H1 (cell line): ENCODE data around the gene DUOX1. TPM values are rescaled to one million over a fixed set of nuclear protein-coding genes. Genes with fewer than 3 reads are reported as not detected.
A peak's percentile ranks its signal among the peaks of the same experiment; 100 is the strongest.

Experiments
- CTCF ChIA-PET: fragments of 300-600 bp; sonication (Branson Sonifier 250); formaldehyde crosslinking; loops from one replicate; lab custom pipeline; 2021; ENCODE audit not compliant: partially characterized antibody; lab: Charles Lee
- POLR2A ChIA-PET: fragments of 300-600 bp; sonication (Branson Sonifier 250); formaldehyde crosslinking; loops from one replicate; lab custom pipeline; 2021; ENCODE audit warnings: inconsistent platforms; ENCODE audit not compliant: partially characterized antibody; lab: Charles Lee
- DNase-seq, 2 experiments: peaks; one replicate each; pipeline versions ENCODE4 v3.0.0 to v3.0.0-alpha.2; 2010 to 2022; ENCODE audit warnings: low spot score in 2 of 2, low read depth in 1 of 2, mixed read lengths in 1 of 2
- FAIRE-seq: peaks from 2 replicates; lab custom pipeline; 2011; peaks lifted over from hg19 to GRCh38; lab: Jason Lieb, UNC
- H2AFZ ChIP-seq: 2 replicates; pipeline ENCODE4 v1.8.1; 2012; ENCODE audit warnings: low read length, inconsistent platforms
- H2AK5ac ChIP-seq: 2 replicates; pipeline ENCODE4 v1.6.1; 2013; ENCODE audit warnings: low read depth, low read length
- H2BK120ac ChIP-seq: replicated peaks from 2 replicates; pipeline ENCODE3; 2013; ENCODE audit warnings: low read depth, low read length, inconsistent platforms
- H2BK12ac ChIP-seq: 2 replicates; pipeline ENCODE4 v1.6.1; 2013; ENCODE audit warnings: low read depth, low read length
- H2BK15ac ChIP-seq: 2 replicates; pipeline ENCODE4 v1.6.1; 2013; ENCODE audit warnings: low read length
- H2BK20ac ChIP-seq: 2 replicates; pipeline ENCODE4 v1.6.1; 2013; ENCODE audit warnings: low read length
- H2BK5ac ChIP-seq: 2 replicates; pipeline ENCODE4 v1.6.1; 2013; ENCODE audit warnings: low read depth, low read length
- H3K14ac ChIP-seq: 2 replicates; pipeline ENCODE4 v1.6.1; 2013; ENCODE audit warnings: inconsistent platforms; ENCODE audit not compliant: insufficient read length
- H3K18ac ChIP-seq: 2 replicates; pipeline ENCODE4 v1.6.1; 2013; ENCODE audit warnings: low read length; ENCODE audit errors: extremely low read depth
- H3K23ac ChIP-seq: 2 replicates; pipeline ENCODE4 v1.6.1; 2013; ENCODE audit warnings: inconsistent platforms; ENCODE audit not compliant: insufficient read length
- H3K23me2 ChIP-seq: 2 replicates; pipeline ENCODE4 v1.6.1; 2013; ENCODE audit warnings: low read depth, low read length
- H3K27ac ChIP-seq: 2 replicates; pipeline ENCODE4 v1.6.1; 2011; ENCODE audit warnings: low read depth, low read length, inconsistent platforms
- H3K27me3 ChIP-seq, 4 experiments: replicated peaks in 1 of 4; 1 replicate in 1 of 4; 2 replicates in 3 of 4; pipeline versions ENCODE4 v1.6.1 to v1.8.1; 2011 to 2013; ENCODE audit warnings: low read length in 3 of 4, mild to moderate bottlenecking in 3 of 4, inconsistent platforms in 2 of 4, mixed read lengths in 2 of 4, moderate library complexity in 1 of 4; ENCODE audit not compliant: control insufficient read depth in 3 of 4, insufficient read depth in 3 of 4; ENCODE audit errors: extremely low read depth in 1 of 4
- H3K36me3 ChIP-seq, 4 experiments: 2 replicates each; pipeline versions ENCODE4 v1.6.1 to v1.8.1; 2011 to 2013; ENCODE audit warnings: mild to moderate bottlenecking in 4 of 4, low read length in 3 of 4, moderate library complexity in 2 of 4, control low read depth in 1 of 4, inconsistent platforms in 1 of 4; ENCODE audit not compliant: insufficient read depth in 4 of 4, control insufficient read depth in 2 of 4
- H3K4ac ChIP-seq: replicated peaks from 2 replicates; pipeline ENCODE3; 2013; ENCODE audit warnings: low read length, low read depth, mixed read lengths, inconsistent platforms; ENCODE audit not compliant: insufficient read length
- H3K4me1 ChIP-seq, 4 experiments: replicated peaks in 1 of 4; 1 replicate in 1 of 4; 2 replicates in 3 of 4; pipeline versions ENCODE4 v1.6.1 to v1.8.1; 2011 to 2013; ENCODE audit warnings: low read length in 3 of 4, inconsistent platforms in 2 of 4, mixed read lengths in 1 of 4; ENCODE audit not compliant: insufficient read depth in 4 of 4, control insufficient read depth in 3 of 4
- H3K4me2 ChIP-seq, 2 experiments: 2 replicates each; pipeline versions ENCODE4 v1.6.1 to v1.8.1; 2011 to 2013; ENCODE audit warnings: low read depth in 2 of 2, low read length in 2 of 2, control low read depth in 1 of 2, inconsistent platforms in 1 of 2, mild to moderate bottlenecking in 1 of 2; ENCODE audit not compliant: insufficient read depth in 1 of 2
- H3K4me3 ChIP-seq, 4 experiments: fragments of 200-600, 300-600 bp in 1 of 4; sonication (generic), shearing (Covaris generic), sonication (Bioruptor Twin) in 1 of 4; 2 replicates each; pipeline versions ENCODE4 v1.5.1 to v1.8.1; 2011 to 2016; ENCODE audit warnings: low read length in 4 of 4, low read depth in 3 of 4, control low read depth in 2 of 4, inconsistent platforms in 2 of 4, mild to moderate bottlenecking in 2 of 4, mixed read lengths in 1 of 4, moderate library complexity in 1 of 4; ENCODE audit not compliant: insufficient read depth in 2 of 4; ENCODE audit errors: extremely low read depth in 1 of 4
- H3K56ac ChIP-seq: replicated peaks from 2 replicates; pipeline ENCODE3; 2013; ENCODE audit warnings: low read depth, mild to moderate bottlenecking, mixed read lengths, low read length, inconsistent platforms; ENCODE audit not compliant: insufficient read length
- H3K79me1 ChIP-seq: 2 replicates; pipeline ENCODE4 v1.6.1; 2013; ENCODE audit warnings: low read depth, low read length, control low read depth
- H3K79me2 ChIP-seq, 2 experiments: 2 replicates each; pipeline versions ENCODE4 v1.6.1 to v1.8.1; 2012 to 2013; ENCODE audit warnings: low read length in 2 of 2, mild to moderate bottlenecking in 2 of 2, inconsistent platforms in 1 of 2; ENCODE audit not compliant: insufficient read depth in 2 of 2, control insufficient read depth in 1 of 2
- H3K9ac ChIP-seq, 4 experiments: replicated peaks in 1 of 4; 1 replicate in 1 of 4; 2 replicates in 3 of 4; pipeline versions ENCODE4 v1.6.1 to v1.8.1; 2011 to 2013; ENCODE audit warnings: low read depth in 3 of 4, low read length in 3 of 4, control low read depth in 2 of 4, mild to moderate bottlenecking in 2 of 4, moderate library complexity in 2 of 4, inconsistent platforms in 1 of 4; ENCODE audit errors: extremely low read depth in 1 of 4
- H3K9me3 ChIP-seq, 2 experiments: 2 replicates each; pipeline versions ENCODE4 v1.6.1 to v1.8.1; 2012 to 2013; ENCODE audit warnings: mild to moderate bottlenecking in 2 of 2, moderate library complexity in 2 of 2, control low read depth in 1 of 2, inconsistent platforms in 1 of 2, low read depth in 1 of 2, low read length in 1 of 2, mixed read lengths in 1 of 2; ENCODE audit not compliant: insufficient read depth in 2 of 2
- H4K20me1 ChIP-seq, 2 experiments: replicated peaks in 1 of 2; 2 replicates each; pipeline versions ENCODE3 to v1.8.1; 2011 to 2013; ENCODE audit warnings: inconsistent platforms in 2 of 2, low read length in 2 of 2, mild to moderate bottlenecking in 1 of 2; ENCODE audit not compliant: insufficient read depth in 2 of 2, control insufficient read depth in 1 of 2
- H4K5ac ChIP-seq: 2 replicates; pipeline ENCODE4 v1.6.1; 2013; ENCODE audit warnings: low read length, low read depth, mixed read lengths, inconsistent platforms; ENCODE audit not compliant: insufficient read length
- H4K8ac ChIP-seq: 2 replicates; pipeline ENCODE4 v1.8.0; 2013; ENCODE audit warnings: mild to moderate bottlenecking, moderate library complexity, low read length, inconsistent platforms; ENCODE audit not compliant: insufficient read depth; ENCODE audit errors: extremely low read depth
- H4K91ac ChIP-seq: replicated peaks from 2 replicates; pipeline ENCODE3; 2013; ENCODE audit warnings: low read length, mixed read lengths, inconsistent platforms; ENCODE audit not compliant: insufficient read length
- CBX5 ChIP-seq: fragments of 300-800, 300-1000 bp; sonication (generic); IDR thresholded peaks from 2 replicates; pipeline ENCODE4 v1.7.1; 2016; ENCODE audit warnings: antibody characterized with exemption, low read length, low read depth
- CBX8 ChIP-seq: fragments of 300-800, 300-1000 bp; sonication (generic); IDR thresholded peaks from 2 replicates; pipeline ENCODE4 v1.7.1; 2016; ENCODE audit warnings: low read depth, low read length, borderline replicate concordance
- CHD2 ChIP-seq: IDR thresholded peaks from 2 replicates; pipeline ENCODE4 v1.6.1; 2012; ENCODE audit warnings: low read length, improper control_type of control experiment
- CREB1 ChIP-seq: IDR thresholded peaks from 2 replicates; pipeline ENCODE4 v1.6.1; 2012; ENCODE audit warnings: inconsistent platforms
- JUND ChIP-seq: IDR thresholded peaks from 2 replicates; pipeline ENCODE4 v1.6.1; 2011; ENCODE audit warnings: mild to moderate bottlenecking, improper control_type of control experiment, low read length
- KDM4A ChIP-seq: IDR thresholded peaks from one replicate; pipeline ENCODE4 v1.7.1; 2012; ENCODE audit warnings: low read depth, mild to moderate bottlenecking, moderate library complexity, low read length, inconsistent platforms; ENCODE audit not compliant: severe bottlenecking
- KDM5A ChIP-seq: fragments of 200-600 bp; IDR thresholded peaks from 2 replicates; pipeline ENCODE4 v1.7.1; 2012; ENCODE audit warnings: mild to moderate bottlenecking, low read length, inconsistent platforms, mixed read lengths
- NANOG ChIP-seq: IDR thresholded peaks from 2 replicates; pipeline ENCODE4 v1.6.1; 2011; ENCODE audit warnings: low read length, low read depth, mild to moderate bottlenecking, inconsistent platforms; ENCODE audit not compliant: insufficient read depth, poor library complexity, severe bottlenecking
- RBBP5 ChIP-seq: IDR thresholded peaks from 2 replicates; pipeline ENCODE4 v1.7.1; 2012; ENCODE audit warnings: low read depth, mild to moderate bottlenecking, inconsistent platforms, low read length, moderate library complexity, borderline replicate concordance
- SIRT6 ChIP-seq: IDR thresholded peaks from one replicate; pipeline ENCODE4 v1.7.1; 2012; ENCODE audit warnings: low read length, inconsistent platforms
- SRF ChIP-seq: IDR thresholded peaks from 2 replicates; pipeline ENCODE4 v1.6.1; 2011; ENCODE audit warnings: mild to moderate bottlenecking, low read depth, low read length, moderate library complexity
- SUZ12 ChIP-seq: fragments of 200-600 bp; sonication (generic); IDR thresholded peaks from 2 replicates; pipeline ENCODE4 v1.6.1; 2012; ENCODE audit warnings: mild to moderate bottlenecking, inconsistent platforms, low read length, moderate library complexity, mixed read lengths
- WGBS, 2 experiments: shearing (Covaris generic) in 1 of 2; methylation state at CpG; one replicate each; pipeline versions ENCODE4 v1.1.6 to v1.1.7; 2013 to 2015; ENCODE audit warnings: low lambda C conversion rate in 2 of 2, mixed read lengths in 2 of 2, inconsistent platforms in 1 of 2, low coverage in 1 of 2, missing lambda C conversion rate in 1 of 2; ENCODE audit not compliant: insufficient replicate concordance in 2 of 2, insufficient coverage in 1 of 2, insufficient read length in 1 of 2; ENCODE audit errors: extremely low coverage in 1 of 2, missing lambda C conversion rate in 1 of 2; 5-methylcytosine and 5-hydroxymethylcytosine counted together
- polyA plus RNA-seq, 7 experiments: library from polyadenylated mRNA; depleted of rRNA in 3 of 7; stranded (reverse) in 5 of 7; unstranded in 2 of 7; fragments of >200 nt in 5 of 7; fragments of 200-250 nt in 2 of 7; gene quantifications; 1 replicate in 5 of 7; 2 replicates in 1 of 7; 4 replicates in 1 of 7; pipeline versions ENCODE4 v1.2.1 to v1.2.3, GENCODE V29; 2011 to 2013; ENCODE audit warnings: missing spikeins in 2 of 7, mixed read lengths in 2 of 7
- total RNA-seq: library from RNA; stranded (reverse); fragmentation: NEBNext Ultra II Directional; extraction: Animal tissue kit (Norgen Biotek cat#: 25700); gene quantifications from 2 replicates; pipeline ENCODE4 v1.2.1, GENCODE V29; 2021

Gene DUOX1
- total and polyA plus RNA-seq, 2 of the 8 experiments (the other 6 are each of a cell fraction or from before 2014, with no cell fraction given) = 0.84 to 1.4 TPM

DNA sequence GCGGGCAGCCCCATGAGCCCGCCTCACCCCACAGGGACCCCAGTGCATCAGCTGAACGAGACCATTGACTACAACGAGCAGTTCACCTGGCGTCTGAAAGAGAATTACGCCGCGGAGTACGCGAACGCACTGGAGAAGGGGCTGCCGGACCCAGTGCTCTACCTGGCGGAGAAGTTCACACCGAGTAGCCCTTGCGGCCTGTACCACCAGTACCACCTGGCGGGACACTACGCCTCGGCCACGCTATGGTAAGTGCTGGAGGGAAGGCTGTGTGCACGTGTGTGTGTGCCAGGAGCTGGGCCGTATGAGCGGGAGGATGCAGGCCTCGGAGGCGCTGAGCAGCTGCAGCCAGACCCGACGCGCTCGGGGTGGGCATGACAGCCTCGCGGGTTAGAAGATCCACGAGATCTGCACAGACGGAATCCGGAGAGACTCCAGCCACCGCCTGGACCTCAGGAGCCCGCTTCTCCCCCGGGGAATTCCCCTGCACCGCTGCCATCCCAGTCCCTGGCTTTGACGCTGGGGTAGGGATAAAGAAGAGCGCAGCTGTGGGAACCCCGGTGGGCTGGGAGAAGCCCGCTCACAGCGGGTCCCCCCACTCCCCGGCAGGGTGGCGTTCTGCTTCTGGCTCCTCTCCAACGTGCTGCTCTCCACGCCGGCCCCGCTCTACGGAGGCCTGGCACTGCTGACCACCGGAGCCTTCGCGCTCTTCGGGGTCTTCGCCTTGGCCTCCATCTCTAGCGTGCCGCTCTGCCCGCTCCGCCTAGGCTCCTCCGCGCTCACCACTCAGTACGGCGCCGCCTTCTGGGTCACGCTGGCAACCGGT lies 13.1 kb upstream of the DUOX1 start:
- no peaks in the 10 kb centered on the region; a peak in 1 of 4 replicates for H3K9me3 ChIP-seq
- H3K9ac ChIP-seq = no peak overlapping the region
- no peak overlapping the region for H2AK5ac ChIP-seq
- no peak overlapping the region for H2BK120ac ChIP-seq
- H3K27me3 ChIP-seq = peaks cover 62 to 73% (median 66%) of the 10 kb centered on the region in 4 experiments
- H3K4ac ChIP-seq = no peak overlapping the region
- no peak overlapping the region for H3K56ac ChIP-seq
- H4K20me1 ChIP-seq = peaks cover 21 to 44% of the 10 kb centered on the region in 2 experiments
- H3K23me2 ChIP-seq = peaks cover 6% of the 10 kb centered on the region; the same call in 1 of the 2 replicates
- no peak overlapping the region for H2BK20ac ChIP-seq
- ChIA-PET POLR2A (interaction anchor here (1.3 to 1.4 kb wide), 2 partner anchors 17 to 48 kb away, joined by 3 to 4 read pairs; no protein-coding TSS in a partner anchor), CTCF (interaction anchor here (0.5 to 5.5 kb wide), 7 partner anchors 8 to 72 kb away, joined by 3 to 45 read pairs (median 5); partner anchors contain the start of genes DUOX1 and DUOXA1)
- H2BK15ac ChIP-seq = peak overlapping the region; percentile 61; the same call in 1 of the 2 replicates
- H3K4me2 ChIP-seq = peak overlapping the region; percentile 4 to 65
- no peak overlapping the region for H3K23ac ChIP-seq
- 9% methylated on average over 53 of the region's 65 CpGs; no CpG with 5 or more reads in 1 of the 2 experiments for WGBS, 2 experiments
- no peak overlapping the region for H2BK5ac ChIP-seq
- no peak overlapping the region for H3K27ac ChIP-seq
- no peak for FAIRE-seq
- DNase-seq = peak in 1 of 2 experiments; percentile 61
- H4K8ac ChIP-seq = 0 out of 2 replicates have a peak overlapping the region, but pooled peaks have one; percentile 25
- peak overlapping the region in 3 of 4 experiments; percentile 1 to 54 (median 2); a peak in 3 of 8 replicates for H3K4me3 ChIP-seq
- H4K5ac ChIP-seq = no peak overlapping the region
- H3K4me1 ChIP-seq = peaks cover 0 to 30% (median 23%) of the 10 kb centered on the region in 4 experiments; a peak in 6 of 7 replicates
- no peak overlapping the region; the same call in 1 of the 2 replicates for H2BK12ac ChIP-seq
- no peak overlapping the region for H4K91ac ChIP-seq
- H3K79me2 ChIP-seq = no peaks in the 10 kb centered on the region
- no peak overlapping the region for H3K14ac ChIP-seq
- H2AFZ ChIP-seq = no peak overlapping the region
- H3K36me3 ChIP-seq = peaks cover 0 to 6% (median 0%) of the 10 kb centered on the region in 4 experiments; a peak in 1 of 8 replicates
- H3K18ac ChIP-seq = no peak overlapping the region
- H3K79me1 ChIP-seq = no peaks in the 10 kb centered on the region
- TF ChIP-seq JUND (no peak), KDM5A (no peak), SUZ12 (peak; percentile 97), KDM4A (peak; percentile 1), CBX8 (0 out of 2 replicates have a peak, but pooled peaks have one; percentile 28), SRF (no peak), NANOG (no peak), SIRT6 (no peak), CREB1 (no peak), CBX5 (no peak), CHD2 (no peak), RBBP5 (no peak)
